HepG2 (cell line): ENCODE data around the gene PAPPA2. TPM values are rescaled to one million over a fixed set of nuclear protein-coding genes. Genes with fewer than 3 reads are reported as not detected.

ENCODE experiments used
- ATAC-seq: fragments of 200-7000 bp; cut with Tn5 transposase; 3 replicates; pipeline ENCODE4 v1.9.1; 2020; ENCODE audit warnings: mild to moderate bottlenecking, moderate library complexity
- BruUV-seq: library from RNA; stranded (reverse); fragments of 400-500 nt; replicated peaks from 2 replicates; lab custom pipeline; 2021; lab: Mats Ljungman, UMichigan
- CTCF ChIA-PET: fragments of 300-600 bp; formaldehyde crosslinking; extraction: SDS; loops from one replicate; lab custom pipeline; 2021; ENCODE audit warnings: low total read pairs, inconsistent platforms, low intra/inter-chr PET ratio; lab: Yijun Ruan, JAX
- POLR2A ChIA-PET: fragments of 350-600 bp; sonication (Branson Sonifier 250); formaldehyde crosslinking; loops from one replicate; lab custom pipeline; 2020; ENCODE audit warnings: antibody characterized with exemption, inconsistent platforms; lab: Yijun Ruan, JAX
- DNase-seq: peaks from one replicate; pipeline ENCODE4 v3.0.0-alpha.2; 2015; ENCODE audit warnings: low spot score
- FAIRE-seq: peaks from 3 replicates; lab custom pipeline; 2011; peaks lifted over from hg19 to GRCh38; lab: Jason Lieb, UNC
- H2AFZ ChIP-seq: one replicate; pipeline ENCODE4 v1.6.1; 2011; ENCODE audit warnings: low read length, inconsistent platforms
- H3K27ac ChIP-seq: fragments of 300-600 bp; 3 replicates; pipeline ENCODE4 v1.8.0; 2011; ENCODE audit warnings: mixed run types, mild to moderate bottlenecking, mixed read lengths, low read length, inconsistent platforms; ENCODE audit not compliant: insufficient read depth; ENCODE audit errors: extremely low read length
- H3K27me3 ChIP-seq, 2 experiments: fragments of 200-600 bp in 1 of 2; 2 replicates in 1 of 2; 3 replicates in 1 of 2; pipeline versions ENCODE4 v1.6.0 to v1.8.0; 2011; ENCODE audit warnings: low read length in 2 of 2, mild to moderate bottlenecking in 2 of 2, moderate library complexity in 2 of 2, inconsistent platforms in 1 of 2; ENCODE audit not compliant: insufficient read depth in 2 of 2, control insufficient read depth in 1 of 2
- H3K36me3 ChIP-seq, 2 experiments: fragments of 200-600 bp in 1 of 2; replicated peaks in 1 of 2; 2 replicates in 1 of 2; 3 replicates in 1 of 2; pipeline versions ENCODE4 v1.5.1 to v1.8.0; 2011; ENCODE audit warnings: low read length in 2 of 2, inconsistent platforms in 1 of 2; ENCODE audit not compliant: insufficient read depth in 2 of 2, control insufficient read depth in 1 of 2
- H3K4me1 ChIP-seq: 2 replicates; pipeline ENCODE4 v1.5.1; 2012; ENCODE audit warnings: low read length, inconsistent platforms; ENCODE audit not compliant: insufficient read depth
- H3K4me2 ChIP-seq: 2 replicates; pipeline ENCODE4 v1.6.0; 2011; ENCODE audit warnings: low read depth, low read length, inconsistent platforms
- H3K4me3 ChIP-seq, 3 experiments: fragments of 200-600 bp in 1 of 3; sonication (generic), shearing (Covaris generic) in 1 of 3; replicated peaks in 1 of 3; 2 replicates each; pipeline ENCODE4 v1.5.1; 2011 to 2016; ENCODE audit warnings: low read length in 3 of 3, inconsistent platforms in 2 of 3, low read depth in 2 of 3, mild to moderate bottlenecking in 2 of 3, control low read depth in 1 of 3, mixed read lengths in 1 of 3; ENCODE audit not compliant: insufficient read depth in 1 of 3
- H3K79me2 ChIP-seq: one replicate; pipeline ENCODE4 v1.6.1; 2011; ENCODE audit warnings: low read length, inconsistent platforms; ENCODE audit not compliant: insufficient read depth
- H3K9ac ChIP-seq: 2 replicates; pipeline ENCODE4 v1.6.0; 2011; ENCODE audit warnings: mild to moderate bottlenecking, low read depth, low read length, inconsistent platforms; ENCODE audit not compliant: insufficient read depth
- H3K9me3 ChIP-seq: 2 replicates; pipeline ENCODE4 v1.5.1; 2012; ENCODE audit warnings: mild to moderate bottlenecking, low read length
- H4K20me1 ChIP-seq: 2 replicates; pipeline ENCODE4 v1.6.0; 2011; ENCODE audit warnings: inconsistent platforms, mild to moderate bottlenecking, low read length, moderate library complexity; ENCODE audit not compliant: insufficient read depth
- CEBPB ChIP-seq: IDR thresholded peaks from 2 replicates; pipeline ENCODE4 v1.6.1; 2011; ENCODE audit warnings: low read depth, low read length, improper control_type of control experiment, borderline replicate concordance
- FOXC1 ChIP-seq: sonication (generic); formaldehyde crosslinking; IDR thresholded peaks from 2 replicates; pipeline ENCODE4 v1.8.0; 2022; ENCODE audit warnings: mild to moderate bottlenecking, missing genetic modification reagents, borderline replicate concordance
- MXD3 ChIP-seq: IDR thresholded peaks from 2 replicates; pipeline ENCODE4 v1.6.1; 2016; ENCODE audit warnings: mild to moderate bottlenecking, missing biosample characterization, missing genetic modification reagents
- NFE2 ChIP-seq: sonication (generic); formaldehyde crosslinking; IDR thresholded peaks from 2 replicates; pipeline ENCODE4 v1.4.0; 2020; ENCODE audit warnings: missing genetic modification reagents
- SNAPC2 ChIP-seq: sonication (generic); formaldehyde crosslinking; IDR thresholded peaks from 2 replicates; pipeline ENCODE4 v1.8.1; 2022; ENCODE audit warnings: mild to moderate bottlenecking, missing genetic modification reagents
- SOX13 ChIP-seq, 3 experiments: fragments of 450-650 bp in 1 of 3; sonication (generic) in 1 of 3; formaldehyde crosslinking in 1 of 3; IDR thresholded peaks in 2 of 3; conservative IDR thresholded peaks in 1 of 3; 2 replicates each; pipeline versions ENCODE4 v1.5.0 to v1.6.1; 2016 to 2020; ENCODE audit warnings: antibody characterized with exemption in 1 of 3, mild to moderate bottlenecking in 1 of 3, missing compliant biosample characterization in 1 of 3, missing genetic modification reagents in 1 of 3, moderate library complexity in 1 of 3
- ZFY ChIP-seq: sonication (generic); formaldehyde crosslinking; IDR thresholded peaks from 2 replicates; pipeline ENCODE4 v1.4.0; 2020; ENCODE audit warnings: missing genetic modification reagents
- ZMAT3 ChIP-seq: sonication (generic); formaldehyde crosslinking; conservative IDR thresholded peaks from 2 replicates; pipeline ENCODE4 v1.7.0; 2021; ENCODE audit warnings: missing genetic modification reagents
- ZNF446 ChIP-seq: sonication (generic); formaldehyde crosslinking; IDR thresholded peaks from 2 replicates; pipeline ENCODE4 v1.5.0; 2020; ENCODE audit warnings: mild to moderate bottlenecking, missing genetic modification reagents
- ZNF496 ChIP-seq: sonication (generic); formaldehyde crosslinking; IDR thresholded peaks from 2 replicates; pipeline ENCODE4 v1.8.1; 2023; ENCODE audit warnings: mild to moderate bottlenecking, moderate library complexity, missing genetic modification reagents; ENCODE audit not compliant: insufficient replicate concordance
- ZNF773 ChIP-seq: sonication (generic); formaldehyde crosslinking; IDR thresholded peaks from 2 replicates; pipeline ENCODE4 v1.4.0; 2020; ENCODE audit warnings: missing genetic modification reagents, borderline replicate concordance
- WGBS: methylation state at CpG from one replicate; pipeline ENCODE4 v1.1.6; 2017; ENCODE audit warnings: low lambda C conversion rate; 5-methylcytosine and 5-hydroxymethylcytosine counted together
- in situ Hi-C: cut with HindIII; loops from 2 replicates; pipeline ENCODE4 v1.10.0; 2017; ENCODE audit warnings: low pct_unique_long_range_greater_than_20kb; ENCODE audit not compliant: extremely low pct_ligation_motif_present
- intact Hi-C: fragments of 100-400 bp; cut with micrococcal nuclease; formaldehyde crosslinking; loops from one replicate; pipeline ENCODE4 v1.10.0; 2022; ENCODE audit not compliant: unreplicated experiment
- polyA plus RNA-seq, 8 experiments: library from polyadenylated mRNA; depleted of rRNA in 3 of 8; stranded (reverse) in 7 of 8; unstranded in 1 of 8; fragments of >200 nt; fragmentation: Illumina TruSeq in 4 of 8; extraction: Trizol in 4 of 8; gene quantifications; 2 replicates each; pipeline versions ENCODE4 v1.2.1 to v1.2.3, GENCODE V29; 2011 to 2016; ENCODE audit warnings: low read depth in 4 of 8, missing spikeins in 1 of 8, mixed read lengths in 1 of 8; ENCODE audit not compliant: insufficient read depth in 1 of 8
- total RNA-seq, 5 experiments: library from RNA; depleted of rRNA; stranded (reverse); fragments of >200 nt; fragmentation: Illumina TruSeq; extraction: Trizol; gene quantifications; 2 replicates each; pipeline ENCODE4 v1.2.3, GENCODE V29; 2016; ENCODE audit warnings: low read depth in 1 of 5

The PAPPA2 gene
- total and polyA plus RNA-seq, 2 of the 13 experiments (the other 11 are each of a cell fraction or from before 2014, with no cell fraction given), result 0.01 TPM; not detected in 1

- Histone ChIP-seq H2AFZ (no peak overlapping the region), H3K9ac (no peak overlapping the region), H3K9me3 (no peaks in the 10 kb centered on the region), H3K4me2 (no peak overlapping the region), H3K4me1 (no peaks in the 10 kb centered on the region), H4K20me1 (no peaks in the 10 kb centered on the region), H3K27me3 (no peaks in the 10 kb centered on the region), H3K79me2 (no peaks in the 10 kb centered on the region), H3K4me3 (no peak overlapping the region), H3K27ac (no peak overlapping the region), H3K36me3 (no peaks in the 10 kb centered on the region)
- FAIRE-seq (no peak), DNase-seq (no peak), ATAC-seq (no peak)
- 0% methylated on average over 3 of the region's 3 CpGs for WGBS
- ChIA-PET CTCF (no interaction called here), POLR2A (no interaction called here)
- intact Hi-C loops, result no loop called here
- in situ Hi-C loops, result no loop called here
- BruUV-seq, result no TSS peak
- TF ChIP-seq CEBPB, result peak; percentile 17; the same call in 1 of the 2 replicates
- TF ChIP-seq ZMAT3 (CRISPR knock-in tag), result no peak
These were observed 146.8 kb downstream of the PAPPA2 start for GRCh38 chr1:176609556-176610408.

- no peak overlapping the region for H3K9ac ChIP-seq
- intact Hi-C loops, result no loop called here
- H3K27ac ChIP-seq, result no peak overlapping the region
- no peaks in the 10 kb centered on the region for H3K27me3 ChIP-seq
- no peak for FAIRE-seq
- no peak overlapping the region for H2AFZ ChIP-seq
- H3K36me3 ChIP-seq, result no peaks in the 10 kb centered on the region
- in situ Hi-C loops, result no loop called here
- ATAC-seq, result no peak
- no peak for DNase-seq
- TF ChIP-seq NFE2 (CRISPR knock-in tag), result no peak
- TF ChIP-seq SNAPC2, result no peak
- no peak for TF ChIP-seq ZFY (CRISPR knock-in tag)
- TF ChIP-seq ZNF446 (CRISPR knock-in tag), result no peak
- TF ChIP-seq SOX13 (IDR thresholded peaks at IDR 0.05), result no peak
- TF ChIP-seq SOX13 (CRISPR knock-in tag; conservative IDR thresholded peaks at IDR 0.05 in 1 of 2, IDR thresholded peaks at IDR 0.05 in 1 of 2), result no peak
- TF ChIP-seq MXD3 (CRISPR knock-in tag), result no peak
- no peak for TF ChIP-seq FOXC1 (CRISPR knock-in tag)
- no peak for TF ChIP-seq ZNF773
- no peak for TF ChIP-seq ZNF496 (CRISPR knock-in tag)
- no peaks in the 10 kb centered on the region for H3K79me2 ChIP-seq
- no peaks in the 10 kb centered on the region for H4K20me1 ChIP-seq
- no TSS peak for BruUV-seq
- H3K4me1 ChIP-seq, result no peaks in the 10 kb centered on the region
- 20% methylated on average over 4 of the region's 4 CpGs for WGBS
- H3K4me3 ChIP-seq, result no peak overlapping the region
- H3K9me3 ChIP-seq, result no peaks in the 10 kb centered on the region
- ChIA-PET CTCF (no interaction called here), POLR2A (no interaction called here)
- no peak overlapping the region for H3K4me2 ChIP-seq
These were observed 149.8 kb downstream of the PAPPA2 start for GRCh38 chr1:176612791-176613190.
